ENCODE measurements around the gene CMSS1.
A peak's percentile ranks its signal among the peaks of the same experiment; 100 is the strongest.

DNA sequence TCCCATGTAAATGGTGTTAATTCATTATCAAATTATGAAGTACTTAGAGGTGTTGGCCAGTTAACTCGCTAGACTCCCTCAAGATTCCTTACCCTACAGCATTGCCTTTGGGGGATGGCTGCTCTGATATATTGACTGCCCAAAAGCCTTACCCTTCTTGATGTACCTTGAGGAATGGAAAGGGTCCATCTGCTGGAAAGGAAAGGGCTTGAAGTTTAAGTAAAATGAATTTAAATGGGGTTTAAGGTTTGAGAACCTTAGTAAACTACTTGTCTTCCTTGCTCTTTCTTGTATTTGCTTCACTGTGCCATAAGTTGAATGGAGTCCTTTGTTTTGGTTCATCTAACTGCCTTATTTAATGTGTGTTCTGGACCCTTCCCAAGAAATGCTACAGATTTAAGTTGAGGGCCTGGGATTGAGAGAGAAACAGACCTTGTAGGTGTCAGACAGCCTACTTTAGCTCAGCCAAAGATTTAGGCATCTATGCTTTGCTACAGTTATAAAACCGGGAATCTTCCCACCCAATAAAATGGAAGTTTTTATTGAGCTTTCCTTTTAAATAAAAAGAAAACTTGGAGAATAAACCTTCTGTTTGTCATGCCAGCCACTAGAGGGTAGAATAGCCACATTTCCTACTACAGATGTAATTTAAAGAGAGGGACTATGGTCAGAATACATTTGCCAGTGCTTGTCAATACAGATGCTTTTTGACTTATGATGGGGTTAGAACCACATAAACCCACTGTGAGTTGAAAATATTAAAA, 25.3 kb downstream of the CMSS1 start:
- TF ChIP-seq POLR2A (IDR thresholded peaks at IDR 0.05), result no peak
- TF ChIP-seq, protein P1, sequence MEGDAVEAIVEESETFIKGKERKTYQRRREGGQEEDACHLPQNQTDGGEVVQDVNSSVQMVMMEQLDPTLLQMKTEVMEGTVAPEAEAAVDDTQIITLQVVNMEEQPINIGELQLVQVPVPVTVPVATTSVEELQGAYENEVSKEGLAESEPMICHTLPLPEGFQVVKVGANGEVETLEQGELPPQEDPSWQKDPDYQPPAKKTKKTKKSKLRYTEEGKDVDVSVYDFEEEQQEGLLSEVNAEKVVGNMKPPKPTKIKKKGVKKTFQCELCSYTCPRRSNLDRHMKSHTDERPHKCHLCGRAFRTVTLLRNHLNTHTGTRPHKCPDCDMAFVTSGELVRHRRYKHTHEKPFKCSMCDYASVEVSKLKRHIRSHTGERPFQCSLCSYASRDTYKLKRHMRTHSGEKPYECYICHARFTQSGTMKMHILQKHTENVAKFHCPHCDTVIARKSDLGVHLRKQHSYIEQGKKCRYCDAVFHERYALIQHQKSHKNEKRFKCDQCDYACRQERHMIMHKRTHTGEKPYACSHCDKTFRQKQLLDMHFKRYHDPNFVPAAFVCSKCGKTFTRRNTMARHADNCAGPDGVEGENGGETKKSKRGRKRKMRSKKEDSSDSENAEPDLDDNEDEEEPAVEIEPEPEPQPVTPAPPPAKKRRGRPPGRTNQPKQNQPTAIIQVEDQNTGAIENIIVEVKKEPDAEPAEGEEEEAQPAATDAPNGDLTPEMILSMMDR (IDR thresholded peaks at IDR 0.05), result peak; percentile 63 to 88 (median 72)
